ENCODE results near the gene CST9. TPM values are rescaled to one million over a fixed set of nuclear protein-coding genes. Genes with fewer than 3 reads are reported as not detected.
"Not testable (repeated sequence)": the region's sequence is repeated elsewhere in the genome, so short reads cannot be mapped to it uniquely, and the experiment has no call there.

The CST9 gene
- polyA plus RNA-seq, 3 donors, result 0.10 TPM; not detected in 2

DNA sequence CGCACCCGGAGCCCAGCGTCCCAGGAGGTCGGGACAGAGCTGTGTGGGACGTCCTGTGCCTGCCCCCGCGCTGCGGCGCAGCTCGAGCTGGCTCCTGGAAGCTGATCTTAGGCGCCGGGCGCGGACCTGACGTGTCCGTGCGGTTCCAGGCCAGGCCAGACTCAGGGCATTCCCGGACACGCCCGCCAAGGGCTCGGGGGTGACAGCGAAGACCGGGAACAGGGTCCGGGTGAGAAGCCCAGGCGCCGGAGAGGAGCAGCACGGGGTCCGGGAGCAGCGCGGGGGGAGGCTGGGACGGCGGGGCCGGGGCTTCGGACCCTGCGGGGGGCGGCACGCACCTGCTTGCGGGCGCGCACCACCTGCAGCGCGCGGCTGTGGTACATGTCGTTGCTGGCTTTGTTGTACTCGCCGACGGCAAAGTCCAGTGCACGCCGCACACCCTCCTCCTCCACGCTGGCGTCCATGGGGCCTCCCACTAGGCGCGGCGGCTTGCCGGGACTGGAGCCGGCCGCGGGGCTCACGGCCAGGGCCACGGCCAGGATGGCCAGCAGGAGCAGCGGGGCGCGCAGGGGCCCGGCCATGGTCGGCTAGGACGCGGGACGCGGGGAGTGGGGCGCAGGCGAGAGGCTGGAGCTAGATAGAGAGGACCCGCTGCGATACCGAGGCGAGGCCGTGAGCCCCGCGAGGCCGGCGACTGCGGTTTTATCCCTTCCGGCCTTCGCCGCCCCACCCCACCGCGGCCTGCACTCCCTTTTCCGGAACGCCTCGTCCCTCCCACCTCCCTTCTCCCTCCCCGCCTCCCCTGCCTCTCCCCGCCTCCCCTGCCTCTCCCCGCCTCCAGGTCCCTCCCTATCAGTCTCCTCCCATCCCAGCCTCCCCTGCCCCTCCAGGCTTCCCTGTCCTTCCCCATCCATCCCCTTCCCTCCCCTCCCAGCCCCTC lies 31.8 kb upstream of the CST9 start, which contains the start of gene CST3:
Gene CST3 (minus strand): TSS at position 674 of the 940 bp plus-strand sequence. CDS start 93 bp downstream, at position 581.
- DNase-seq, result peak; percentile 84

DNA sequence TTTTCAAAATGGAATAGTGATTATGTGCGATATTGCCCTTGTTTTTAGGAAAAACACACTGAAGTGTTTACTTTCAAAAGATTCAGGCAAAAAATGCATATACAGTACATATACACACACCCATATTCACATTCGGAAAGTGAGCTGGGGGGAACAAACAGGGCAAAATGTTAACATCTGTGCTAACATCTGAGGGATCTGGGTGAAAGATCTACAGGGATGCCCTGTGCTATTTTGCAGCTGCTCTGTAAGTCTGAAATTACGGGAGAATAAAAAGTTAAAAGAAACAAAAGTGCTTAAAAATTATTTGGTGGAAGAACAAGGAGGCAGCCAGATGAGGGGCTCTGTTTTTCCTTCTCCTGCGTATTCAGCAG lies 31.2 kb upstream of the CST9 start:
- DNase-seq, result no peak

DNA sequence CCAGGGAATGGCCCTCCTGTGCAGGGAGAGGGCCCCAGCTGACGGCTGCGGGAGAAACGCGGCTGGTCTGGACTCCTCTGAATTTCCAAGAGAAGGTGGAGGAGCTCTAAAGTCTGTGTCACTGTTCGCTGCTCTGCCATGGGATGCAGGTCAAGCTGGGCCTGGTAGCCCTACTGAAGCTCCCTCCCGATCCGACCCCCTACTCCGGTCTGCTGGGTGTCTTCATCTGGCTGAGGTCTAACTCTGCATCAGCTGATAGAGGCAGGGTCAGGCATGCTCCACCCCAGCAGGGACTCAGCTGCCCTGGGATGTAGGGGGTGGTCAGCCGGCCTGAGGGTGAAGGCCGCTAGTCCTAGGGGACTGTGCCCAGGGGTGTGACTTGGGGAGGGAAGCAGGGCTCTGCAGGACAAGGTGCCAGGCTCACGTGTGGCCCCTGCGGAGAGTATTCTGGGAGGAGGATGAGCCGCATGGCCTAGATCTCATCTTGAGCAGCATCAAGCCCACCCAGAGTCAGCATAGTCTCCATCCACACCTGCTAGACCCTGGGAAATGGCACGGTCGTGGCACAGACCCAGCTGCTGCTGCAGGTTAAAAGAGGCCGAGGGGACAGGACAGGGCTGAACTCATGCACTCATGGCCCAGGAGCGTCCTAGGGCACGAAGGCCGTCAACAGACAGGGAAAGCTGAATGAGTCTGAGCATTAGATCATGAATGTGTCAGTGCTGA lies 30.6 kb upstream of the CST9 start:
- DNase-seq, result no peak

DNA sequence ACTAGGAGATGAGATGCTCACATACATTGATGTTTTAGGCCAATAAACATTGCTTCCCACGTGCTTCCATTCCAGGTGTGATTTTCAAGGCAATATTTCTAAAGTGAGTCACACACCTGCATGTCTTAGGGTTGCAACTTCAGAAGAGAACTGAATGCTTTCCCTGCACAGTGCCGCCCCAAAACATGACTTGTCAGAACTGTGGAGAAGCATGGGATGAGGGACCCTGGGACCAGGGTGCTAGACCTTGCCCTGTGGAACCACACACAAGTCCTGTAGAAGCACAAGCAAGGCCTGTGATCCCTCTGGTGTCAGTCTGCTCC lies 30.0 kb upstream of the CST9 start:
- not testable (repeated sequence) for DNase-seq

DNA sequence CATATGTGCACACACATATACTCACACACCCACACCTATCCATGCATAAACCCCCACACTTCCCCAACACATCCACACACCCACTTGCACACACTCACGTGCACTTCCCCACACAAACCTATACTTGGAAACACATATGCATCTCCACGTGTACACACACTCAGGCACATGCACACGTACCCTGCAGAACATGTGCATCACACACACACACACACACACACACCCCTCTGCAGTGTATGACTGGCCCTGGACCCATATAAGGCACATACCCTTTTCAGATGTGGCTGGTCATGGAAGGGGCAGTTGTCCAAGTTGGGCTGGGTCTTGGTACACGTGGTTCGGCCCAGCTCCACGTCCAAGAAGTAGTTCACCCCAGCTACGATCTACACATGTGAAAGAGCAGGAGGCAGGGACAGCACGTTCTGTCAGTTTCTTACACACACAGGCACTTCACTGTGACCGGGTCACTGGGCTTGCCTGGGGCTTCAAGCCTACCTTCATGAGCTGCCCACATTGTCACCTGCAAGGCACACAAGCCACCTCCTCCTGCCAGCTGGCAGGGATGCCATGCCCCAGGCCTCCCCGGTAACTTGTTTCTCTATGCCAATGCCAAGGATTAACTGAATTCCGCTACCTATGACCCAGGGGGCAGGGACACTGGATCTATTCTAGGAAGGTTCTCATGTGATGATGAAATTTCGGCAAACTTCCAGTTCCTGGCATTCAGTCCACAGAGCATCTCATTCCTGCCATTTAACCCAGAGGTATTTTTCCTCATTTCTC lies 29.5 kb upstream of the CST9 start:
- no peak for DNase-seq

DNA sequence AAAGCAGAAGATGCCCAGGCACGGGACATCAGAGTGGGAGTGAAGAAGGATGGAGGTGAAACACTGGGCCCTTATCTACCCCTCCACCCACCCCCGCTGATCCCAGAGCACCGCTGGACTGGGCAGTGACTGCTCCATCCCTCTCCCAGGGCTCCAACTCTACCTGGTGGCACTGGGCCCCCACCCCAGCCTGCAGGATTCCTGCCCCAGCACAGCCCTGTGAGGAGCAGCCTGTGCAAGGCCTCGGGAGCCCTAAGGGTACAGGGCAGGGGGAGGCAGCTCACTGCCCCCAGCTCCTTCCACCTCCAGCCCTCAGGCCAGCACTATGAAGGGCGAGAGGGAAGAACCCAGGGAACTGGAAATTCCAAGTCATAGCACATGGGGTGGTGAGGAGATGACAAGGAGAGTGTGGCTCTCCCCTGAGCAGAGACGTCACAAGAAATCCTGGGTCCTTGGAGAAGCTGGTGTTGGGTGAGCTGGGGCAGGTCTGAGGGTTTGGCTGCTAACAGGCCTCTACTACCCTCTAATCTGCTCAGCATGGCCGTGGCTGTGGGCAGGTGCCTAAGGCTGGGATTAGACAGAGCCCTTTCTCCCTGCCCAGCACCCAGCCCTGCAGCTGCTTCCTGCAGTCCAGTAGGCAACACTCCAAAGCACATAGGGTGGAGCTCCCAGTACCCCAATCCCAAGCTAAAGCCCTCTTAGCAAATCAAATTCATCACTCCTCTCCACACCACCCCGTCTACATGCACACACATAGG lies 28.5 kb upstream of the CST9 start:
- DNase-seq, result no peak

DNA sequence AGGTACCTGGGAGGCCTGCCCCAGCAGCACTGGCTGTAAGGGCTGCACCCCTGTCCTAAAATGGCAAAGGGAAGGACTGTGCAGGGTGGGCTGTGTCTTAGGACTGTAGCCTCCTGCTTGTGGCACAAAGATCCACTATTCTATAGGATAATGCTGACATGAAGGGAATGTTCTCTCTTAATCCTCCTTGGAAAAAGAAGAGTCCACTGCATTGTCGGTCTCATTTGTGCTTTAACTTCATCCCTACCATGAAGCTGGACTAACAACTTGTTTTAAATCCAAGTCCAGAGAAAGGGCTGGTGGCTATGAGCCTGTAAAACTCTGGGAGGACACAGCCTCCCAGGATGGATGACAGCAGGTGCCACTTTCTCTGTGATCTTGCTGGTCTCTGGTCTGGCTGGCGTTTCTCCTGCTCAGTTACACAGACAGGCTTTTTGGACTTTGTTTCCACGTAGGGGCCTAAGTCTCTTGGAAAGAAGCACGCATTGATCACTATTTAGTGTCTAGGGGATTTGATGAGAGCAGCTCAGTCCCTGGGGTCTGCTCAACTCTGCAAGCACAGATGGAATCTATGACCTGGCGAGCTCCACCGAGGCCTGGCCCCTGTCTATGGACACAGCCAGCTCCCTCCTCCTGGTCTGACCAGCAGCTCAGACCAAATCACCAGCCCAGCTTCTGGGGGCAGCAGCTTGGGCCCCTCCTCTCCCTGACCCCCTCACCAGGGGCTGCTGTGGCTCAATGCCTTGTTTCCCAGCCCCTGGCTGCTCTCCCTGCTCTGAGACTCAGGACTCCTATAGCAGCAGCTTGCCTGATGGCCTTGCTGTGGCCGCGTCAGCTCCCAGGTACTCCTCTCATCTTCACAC lies 27.2 kb upstream of the CST9 start:
- DNase-seq, result no peak

DNA sequence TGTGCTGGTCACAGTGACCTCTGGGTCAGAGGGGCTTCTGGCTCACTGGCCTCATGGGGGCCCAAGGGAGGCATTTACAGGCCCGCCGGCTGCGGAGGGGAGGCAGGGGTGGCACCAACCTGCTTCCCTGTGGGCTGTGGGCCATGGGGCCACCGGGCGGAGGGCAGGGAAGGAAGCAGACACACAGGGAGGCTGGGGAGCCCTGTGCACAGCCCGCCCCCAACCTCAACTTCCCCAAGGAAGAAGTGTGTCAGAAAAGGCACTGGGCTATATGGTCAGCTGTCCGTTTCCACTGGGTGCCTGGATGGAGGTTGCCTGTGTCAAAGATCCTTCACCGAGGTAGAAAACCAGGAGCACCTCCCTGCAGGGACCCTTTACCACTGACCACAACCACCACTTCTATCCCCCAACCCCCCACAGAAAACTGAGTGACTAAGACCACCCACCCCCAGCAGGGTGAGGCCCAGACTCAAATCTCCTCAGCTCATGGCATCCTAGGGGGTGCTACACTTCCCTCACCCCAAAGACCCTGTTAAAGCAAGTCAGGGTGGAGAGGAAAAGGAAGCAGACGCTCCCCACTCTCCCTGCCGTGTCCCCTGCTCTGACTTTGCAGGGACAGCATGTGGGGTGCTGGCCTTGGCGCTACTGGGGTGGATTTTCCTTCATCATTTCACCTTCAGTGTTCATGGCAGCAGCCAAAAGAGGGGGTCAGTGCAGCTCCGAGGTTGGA lies 26.4 kb upstream of the CST9 start:
- DNase-seq, result no peak

DNA sequence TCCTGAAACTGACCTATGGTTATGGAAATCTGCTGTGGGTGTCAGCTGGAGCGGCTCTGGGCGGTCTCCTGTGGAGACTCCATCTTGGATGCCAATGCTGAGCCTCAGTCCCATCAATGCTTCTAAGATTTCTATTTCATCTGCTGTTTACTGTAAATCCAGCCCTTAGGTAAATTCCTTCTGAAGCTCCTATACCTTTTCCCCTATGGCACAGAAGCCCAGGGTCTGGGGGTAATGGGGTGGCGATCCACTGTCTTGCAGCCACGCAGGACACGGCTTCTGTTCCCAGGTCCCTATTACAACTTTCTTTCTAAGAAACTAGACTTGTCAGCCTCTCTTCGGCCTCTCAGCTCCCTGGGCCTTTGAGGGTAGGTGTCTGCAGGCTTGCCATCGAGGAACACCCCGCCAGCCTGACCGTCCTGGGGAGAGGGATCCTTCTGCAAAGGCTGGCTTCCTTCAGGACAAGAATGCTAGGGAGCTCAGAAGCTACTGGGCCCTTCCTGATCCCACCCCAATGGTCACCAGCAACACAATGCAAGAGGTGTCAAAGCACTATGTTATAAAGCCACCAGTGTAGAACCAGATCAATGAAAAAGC lies 25.6 kb upstream of the CST9 start:
- DNase-seq, result no peak

DNA sequence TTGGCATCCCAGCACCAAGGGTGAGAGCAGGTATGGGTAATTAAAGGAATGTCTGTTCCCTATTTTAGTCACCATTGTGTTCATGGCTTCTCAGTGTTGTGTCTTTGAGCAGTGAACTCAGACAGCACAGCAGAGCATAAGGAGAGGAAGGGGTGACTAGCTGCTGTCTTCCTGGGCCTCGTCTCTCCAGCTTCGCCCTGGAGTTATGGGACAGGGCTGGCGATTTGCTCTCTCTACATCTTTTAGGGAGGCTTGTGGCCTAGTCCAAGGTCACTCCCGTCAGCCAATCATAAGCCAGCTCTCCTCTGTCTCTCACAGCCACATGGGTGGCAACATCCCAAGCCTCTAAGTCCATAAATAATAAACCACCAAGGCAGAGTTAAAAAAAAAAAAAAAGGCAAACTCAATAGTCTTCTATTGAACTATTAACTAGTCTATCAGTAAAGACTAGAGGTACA lies 24.7 kb upstream of the CST9 start:
- DNase-seq, result no peak

DNA sequence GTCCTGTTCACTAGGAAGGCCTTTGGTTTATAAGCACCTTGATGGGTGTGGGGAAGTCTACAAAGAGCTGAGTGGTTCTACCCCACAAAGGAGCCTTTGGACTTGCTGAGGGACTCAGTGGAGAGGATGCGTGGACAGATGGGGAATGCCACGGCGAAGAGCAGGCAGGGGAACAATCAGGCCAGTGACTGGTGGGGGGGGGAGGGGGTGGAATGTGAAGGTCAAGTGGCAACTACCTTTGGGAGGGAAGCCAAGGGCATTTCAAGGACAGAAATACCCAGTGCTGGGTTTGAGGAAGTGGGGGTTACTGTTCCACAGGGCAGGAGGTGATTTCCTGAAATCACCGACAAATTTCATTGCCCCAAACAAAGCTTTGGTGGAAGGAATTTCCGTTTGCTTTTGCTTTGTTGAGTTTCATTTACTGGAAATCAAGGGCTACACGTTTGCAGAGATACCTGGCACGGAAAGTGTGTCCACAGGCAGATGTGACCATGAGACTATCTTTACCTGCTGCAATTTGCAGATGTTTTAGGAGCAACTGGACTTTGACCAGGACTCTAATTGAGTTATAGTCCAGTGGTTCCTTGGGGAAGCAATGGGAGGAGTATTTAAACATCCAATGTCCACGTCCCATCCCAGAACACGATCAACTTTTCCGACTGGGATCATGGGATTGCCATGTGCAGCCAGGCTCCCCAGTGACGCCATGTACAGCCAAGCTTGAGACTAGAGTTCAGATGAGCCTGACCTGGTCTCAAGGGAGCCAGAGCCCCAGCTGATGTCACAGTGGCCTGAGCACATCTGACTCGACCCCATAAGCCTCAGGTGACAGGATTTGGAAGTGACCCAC lies 24.1 kb upstream of the CST9 start:
- DNase-seq, result no peak

DNA sequence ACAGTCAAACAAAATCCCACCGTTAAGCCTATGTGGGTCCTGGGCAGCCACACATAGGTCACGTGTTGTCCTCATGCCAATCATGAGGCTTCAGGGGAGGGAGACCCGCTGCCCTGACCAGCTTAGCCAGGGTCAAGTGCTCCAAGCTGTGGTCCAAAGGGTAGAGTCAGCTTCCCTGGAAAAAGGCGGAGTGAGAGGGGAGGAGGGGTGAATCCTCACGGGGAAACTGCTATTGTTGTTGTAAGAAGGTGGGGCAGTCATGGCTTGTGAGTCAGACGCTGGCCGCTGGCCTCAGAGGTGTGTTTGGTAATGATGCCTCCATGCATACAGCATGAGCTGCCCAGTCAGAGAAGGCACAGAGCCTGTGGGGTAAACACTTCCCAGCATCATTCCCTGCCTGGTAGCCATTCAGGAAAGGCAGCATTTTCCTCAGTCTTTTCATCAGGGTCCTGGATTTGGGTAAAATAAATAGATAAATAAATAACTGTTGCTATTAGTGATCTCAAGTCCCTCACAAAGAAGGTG lies 23.4 kb upstream of the CST9 start:
- DNase-seq, result no peak

DNA sequence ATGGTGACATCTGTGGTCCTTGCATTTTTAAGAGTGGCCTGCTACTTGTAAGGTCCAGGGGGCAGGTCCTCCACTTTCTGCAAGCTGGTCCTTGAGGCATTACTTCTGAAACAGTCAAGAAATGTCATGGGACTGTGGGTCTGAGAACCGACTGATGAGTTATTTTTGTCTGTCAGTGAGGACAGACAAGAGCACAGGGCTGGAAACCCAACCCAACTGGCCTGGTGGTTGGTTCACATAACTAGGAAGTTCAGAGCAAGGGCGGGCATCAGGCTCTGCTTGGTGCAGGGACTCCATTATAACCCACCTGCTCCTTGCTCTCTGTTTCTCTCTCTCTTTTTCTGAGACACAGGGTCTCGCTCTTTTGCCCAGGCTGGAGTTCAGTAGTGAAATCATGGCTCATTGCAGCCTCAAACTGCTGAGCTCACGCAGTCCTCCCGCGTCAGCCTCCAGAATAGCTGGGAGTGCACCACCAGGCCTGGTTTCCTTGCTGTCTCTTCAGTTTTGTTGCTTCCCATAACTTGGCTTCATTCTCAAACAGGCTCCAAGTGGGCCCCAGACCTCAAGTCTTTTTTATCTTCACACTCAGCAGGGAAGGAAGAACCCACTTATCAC lies 22.8 kb upstream of the CST9 start:
- no peak for DNase-seq

DNA sequence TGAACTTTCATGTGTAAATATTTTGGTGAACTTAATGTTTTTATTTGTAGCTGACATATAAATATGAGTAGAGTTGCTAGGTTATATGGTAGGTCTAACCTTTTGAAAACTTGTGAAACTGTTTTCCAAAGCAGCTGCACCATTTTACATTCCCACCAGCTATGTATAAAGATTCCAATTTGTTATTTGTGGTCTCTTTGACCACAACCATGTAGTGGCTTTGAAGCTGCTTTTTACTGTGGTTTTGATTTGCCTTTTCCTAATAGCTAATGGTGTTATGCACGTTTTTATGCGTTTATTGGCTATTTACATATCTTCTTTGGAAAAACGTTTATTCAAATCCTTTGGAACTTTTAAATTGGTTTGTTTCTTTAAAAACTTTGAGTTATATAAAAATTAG lies 21.8 kb upstream of the CST9 start:
- DNase-seq, result no peak

DNA sequence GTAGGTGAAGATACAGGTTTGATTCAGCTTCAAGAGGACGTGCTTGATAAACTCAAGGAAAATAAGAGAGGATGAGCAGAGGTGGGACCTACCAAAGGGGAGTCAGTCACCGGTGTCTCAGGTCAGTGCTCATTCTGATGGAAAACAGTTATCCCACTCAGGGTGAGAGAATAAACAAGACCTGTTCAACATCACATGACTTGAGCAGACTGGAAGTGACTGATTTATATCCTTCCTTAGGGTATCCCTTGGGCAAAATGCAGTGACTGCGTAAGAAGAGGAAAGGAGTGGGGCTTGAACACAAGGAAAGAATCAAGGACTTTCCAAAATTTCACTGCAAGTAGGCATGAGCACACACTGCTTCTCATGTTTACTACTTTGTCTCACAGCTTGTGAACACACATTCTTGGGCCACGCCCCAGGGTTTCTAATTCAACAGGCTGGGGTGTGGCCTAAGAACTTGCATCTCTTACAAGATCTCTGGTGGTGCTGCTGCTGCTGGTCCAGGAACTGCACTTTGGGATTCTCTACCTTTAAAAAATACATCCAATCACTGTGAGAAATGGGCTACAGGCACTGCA lies 20.4 kb upstream of the CST9 start:
- DNase-seq, result no peak

DNA sequence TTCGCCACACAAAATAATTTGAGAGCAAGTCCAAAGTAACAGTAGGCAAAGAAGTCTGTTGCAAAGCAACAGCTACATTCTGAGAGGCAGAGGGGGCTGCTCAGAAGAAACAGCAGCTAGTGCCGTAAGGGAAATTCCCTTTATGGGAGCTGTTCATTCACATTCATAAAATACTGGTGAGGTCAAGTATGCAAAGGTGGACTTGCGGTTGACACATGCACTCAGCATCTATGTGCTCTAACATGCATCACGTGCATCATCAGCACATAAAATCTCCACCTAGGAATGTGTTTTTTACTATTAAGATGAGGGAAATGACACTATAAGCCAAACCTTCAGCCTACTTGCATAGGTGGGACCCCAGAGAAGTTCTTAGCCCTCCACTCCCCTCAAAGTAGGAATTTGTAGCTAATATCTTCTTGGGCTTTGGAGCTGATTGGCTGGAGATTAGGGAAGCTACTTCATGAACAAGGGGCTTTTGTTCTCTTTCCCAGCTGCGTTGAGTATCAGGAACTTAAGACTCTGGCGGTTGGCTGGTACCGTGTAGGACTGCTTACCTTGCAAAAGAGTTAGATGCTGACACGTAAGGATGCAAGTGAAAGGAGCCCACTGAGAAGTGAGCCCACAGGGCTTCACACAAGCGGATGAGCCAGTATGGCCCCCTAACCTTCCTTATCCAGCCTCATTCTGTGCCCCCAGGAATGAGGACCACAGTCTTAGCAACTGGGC lies 19.7 kb upstream of the CST9 start:
- DNase-seq, result no peak

DNA sequence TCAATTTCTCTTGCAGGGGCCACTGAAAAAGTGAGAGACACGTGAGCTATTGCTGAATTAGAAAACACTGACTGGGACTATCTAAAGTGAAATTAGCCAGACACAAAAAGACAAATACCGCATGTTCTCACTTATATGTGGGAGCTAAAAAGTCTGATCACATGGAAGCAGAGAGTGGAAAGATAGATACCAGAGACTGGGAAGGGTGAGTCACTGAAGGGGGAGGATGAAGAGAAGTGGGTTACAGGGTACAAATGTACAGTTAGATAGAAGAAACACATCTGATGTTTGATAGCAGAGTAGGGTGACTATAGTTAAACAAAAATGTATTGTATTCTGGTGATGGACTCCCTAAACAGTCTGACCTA lies 18.6 kb upstream of the CST9 start:
- no peak for DNase-seq
